H1 (cell line): ENCODE measurements around the gene REC8. TPM values are rescaled to one million over a fixed set of nuclear protein-coding genes. Genes with fewer than 3 reads are reported as not detected.

Experiments
- CTCF ChIA-PET: fragments of 300-600 bp; sonication (Branson Sonifier 250); formaldehyde crosslinking; loops from one replicate; lab custom pipeline; 2021; ENCODE audit not compliant: partially characterized antibody; lab: Charles Lee
- POLR2A ChIA-PET: fragments of 300-600 bp; sonication (Branson Sonifier 250); formaldehyde crosslinking; loops from one replicate; lab custom pipeline; 2021; ENCODE audit warnings: inconsistent platforms; ENCODE audit not compliant: partially characterized antibody; lab: Charles Lee
- DNase-seq, 2 experiments: peaks; one replicate each; pipeline versions ENCODE4 v3.0.0 to v3.0.0-alpha.2; 2010 to 2022; ENCODE audit warnings: low spot score in 2 of 2, low read depth in 1 of 2, mixed read lengths in 1 of 2
- FAIRE-seq: peaks from 2 replicates; lab custom pipeline; 2011; peaks lifted over from hg19 to GRCh38; lab: Jason Lieb, UNC
- H2AFZ ChIP-seq: 2 replicates; pipeline ENCODE4 v1.8.1; 2012; ENCODE audit warnings: low read length, inconsistent platforms
- H2AK5ac ChIP-seq: 2 replicates; pipeline ENCODE4 v1.6.1; 2013; ENCODE audit warnings: low read depth, low read length
- H2BK120ac ChIP-seq: replicated peaks from 2 replicates; pipeline ENCODE3; 2013; ENCODE audit warnings: low read depth, low read length, inconsistent platforms
- H2BK12ac ChIP-seq: 2 replicates; pipeline ENCODE4 v1.6.1; 2013; ENCODE audit warnings: low read depth, low read length
- H2BK15ac ChIP-seq: 2 replicates; pipeline ENCODE4 v1.6.1; 2013; ENCODE audit warnings: low read length
- H2BK20ac ChIP-seq: 2 replicates; pipeline ENCODE4 v1.6.1; 2013; ENCODE audit warnings: low read length
- H2BK5ac ChIP-seq: 2 replicates; pipeline ENCODE4 v1.6.1; 2013; ENCODE audit warnings: low read depth, low read length
- H3K14ac ChIP-seq: 2 replicates; pipeline ENCODE4 v1.6.1; 2013; ENCODE audit warnings: inconsistent platforms; ENCODE audit not compliant: insufficient read length
- H3K18ac ChIP-seq: 2 replicates; pipeline ENCODE4 v1.6.1; 2013; ENCODE audit warnings: low read length; ENCODE audit errors: extremely low read depth
- H3K23ac ChIP-seq: 2 replicates; pipeline ENCODE4 v1.6.1; 2013; ENCODE audit warnings: inconsistent platforms; ENCODE audit not compliant: insufficient read length
- H3K23me2 ChIP-seq: 2 replicates; pipeline ENCODE4 v1.6.1; 2013; ENCODE audit warnings: low read depth, low read length
- H3K27ac ChIP-seq: 2 replicates; pipeline ENCODE4 v1.6.1; 2011; ENCODE audit warnings: low read depth, low read length, inconsistent platforms
- H3K27me3 ChIP-seq, 4 experiments: replicated peaks in 1 of 4; 1 replicate in 1 of 4; 2 replicates in 3 of 4; pipeline versions ENCODE4 v1.6.1 to v1.8.1; 2011 to 2013; ENCODE audit warnings: low read length in 3 of 4, mild to moderate bottlenecking in 3 of 4, inconsistent platforms in 2 of 4, mixed read lengths in 2 of 4, moderate library complexity in 1 of 4; ENCODE audit not compliant: control insufficient read depth in 3 of 4, insufficient read depth in 3 of 4; ENCODE audit errors: extremely low read depth in 1 of 4
- H3K36me3 ChIP-seq, 4 experiments: 2 replicates each; pipeline versions ENCODE4 v1.6.1 to v1.8.1; 2011 to 2013; ENCODE audit warnings: mild to moderate bottlenecking in 4 of 4, low read length in 3 of 4, moderate library complexity in 2 of 4, control low read depth in 1 of 4, inconsistent platforms in 1 of 4; ENCODE audit not compliant: insufficient read depth in 4 of 4, control insufficient read depth in 2 of 4
- H3K4ac ChIP-seq: replicated peaks from 2 replicates; pipeline ENCODE3; 2013; ENCODE audit warnings: low read length, low read depth, mixed read lengths, inconsistent platforms; ENCODE audit not compliant: insufficient read length
- H3K4me1 ChIP-seq, 4 experiments: replicated peaks in 1 of 4; 1 replicate in 1 of 4; 2 replicates in 3 of 4; pipeline versions ENCODE4 v1.6.1 to v1.8.1; 2011 to 2013; ENCODE audit warnings: low read length in 3 of 4, inconsistent platforms in 2 of 4, mixed read lengths in 1 of 4; ENCODE audit not compliant: insufficient read depth in 4 of 4, control insufficient read depth in 3 of 4
- H3K4me2 ChIP-seq, 2 experiments: 2 replicates each; pipeline versions ENCODE4 v1.6.1 to v1.8.1; 2011 to 2013; ENCODE audit warnings: low read depth in 2 of 2, low read length in 2 of 2, control low read depth in 1 of 2, inconsistent platforms in 1 of 2, mild to moderate bottlenecking in 1 of 2; ENCODE audit not compliant: insufficient read depth in 1 of 2
- H3K4me3 ChIP-seq, 4 experiments: fragments of 200-600, 300-600 bp in 1 of 4; sonication (generic), shearing (Covaris generic), sonication (Bioruptor Twin) in 1 of 4; 2 replicates each; pipeline versions ENCODE4 v1.5.1 to v1.8.1; 2011 to 2016; ENCODE audit warnings: low read length in 4 of 4, low read depth in 3 of 4, control low read depth in 2 of 4, inconsistent platforms in 2 of 4, mild to moderate bottlenecking in 2 of 4, mixed read lengths in 1 of 4, moderate library complexity in 1 of 4; ENCODE audit not compliant: insufficient read depth in 2 of 4; ENCODE audit errors: extremely low read depth in 1 of 4
- H3K56ac ChIP-seq: replicated peaks from 2 replicates; pipeline ENCODE3; 2013; ENCODE audit warnings: low read depth, mild to moderate bottlenecking, mixed read lengths, low read length, inconsistent platforms; ENCODE audit not compliant: insufficient read length
- H3K79me1 ChIP-seq: 2 replicates; pipeline ENCODE4 v1.6.1; 2013; ENCODE audit warnings: low read depth, low read length, control low read depth
- H3K79me2 ChIP-seq, 2 experiments: 2 replicates each; pipeline versions ENCODE4 v1.6.1 to v1.8.1; 2012 to 2013; ENCODE audit warnings: low read length in 2 of 2, mild to moderate bottlenecking in 2 of 2, inconsistent platforms in 1 of 2; ENCODE audit not compliant: insufficient read depth in 2 of 2, control insufficient read depth in 1 of 2
- H3K9ac ChIP-seq, 4 experiments: replicated peaks in 1 of 4; 1 replicate in 1 of 4; 2 replicates in 3 of 4; pipeline versions ENCODE4 v1.6.1 to v1.8.1; 2011 to 2013; ENCODE audit warnings: low read depth in 3 of 4, low read length in 3 of 4, control low read depth in 2 of 4, mild to moderate bottlenecking in 2 of 4, moderate library complexity in 2 of 4, inconsistent platforms in 1 of 4; ENCODE audit errors: extremely low read depth in 1 of 4
- H3K9me3 ChIP-seq, 2 experiments: 2 replicates each; pipeline versions ENCODE4 v1.6.1 to v1.8.1; 2012 to 2013; ENCODE audit warnings: mild to moderate bottlenecking in 2 of 2, moderate library complexity in 2 of 2, control low read depth in 1 of 2, inconsistent platforms in 1 of 2, low read depth in 1 of 2, low read length in 1 of 2, mixed read lengths in 1 of 2; ENCODE audit not compliant: insufficient read depth in 2 of 2
- H4K20me1 ChIP-seq, 2 experiments: replicated peaks in 1 of 2; 2 replicates each; pipeline versions ENCODE3 to v1.8.1; 2011 to 2013; ENCODE audit warnings: inconsistent platforms in 2 of 2, low read length in 2 of 2, mild to moderate bottlenecking in 1 of 2; ENCODE audit not compliant: insufficient read depth in 2 of 2, control insufficient read depth in 1 of 2
- H4K5ac ChIP-seq: 2 replicates; pipeline ENCODE4 v1.6.1; 2013; ENCODE audit warnings: low read length, low read depth, mixed read lengths, inconsistent platforms; ENCODE audit not compliant: insufficient read length
- H4K8ac ChIP-seq: 2 replicates; pipeline ENCODE4 v1.8.0; 2013; ENCODE audit warnings: mild to moderate bottlenecking, moderate library complexity, low read length, inconsistent platforms; ENCODE audit not compliant: insufficient read depth; ENCODE audit errors: extremely low read depth
- H4K91ac ChIP-seq: replicated peaks from 2 replicates; pipeline ENCODE3; 2013; ENCODE audit warnings: low read length, mixed read lengths, inconsistent platforms; ENCODE audit not compliant: insufficient read length
- ASH2L ChIP-seq: fragments of 200-600, 300-600 bp; sonication (generic); IDR thresholded peaks from one replicate; pipeline ENCODE4 v1.7.1; 2017; ENCODE audit warnings: low read length
- CBX5 ChIP-seq: fragments of 300-800, 300-1000 bp; sonication (generic); IDR thresholded peaks from 2 replicates; pipeline ENCODE4 v1.7.1; 2016; ENCODE audit warnings: antibody characterized with exemption, low read length, low read depth
- CHD1 ChIP-seq: IDR thresholded peaks from 2 replicates; pipeline ENCODE4 v1.6.1; 2012; ENCODE audit warnings: low read depth, low read length, improper control_type of control experiment
- EP300 ChIP-seq, 2 experiments: IDR thresholded peaks; 1 replicate in 1 of 2; 2 replicates in 1 of 2; pipeline ENCODE4 v1.6.1; 2011 to 2012; ENCODE audit warnings: low read depth in 2 of 2, low read length in 2 of 2, mild to moderate bottlenecking in 2 of 2, borderline replicate concordance in 1 of 2, inconsistent platforms in 1 of 2, moderate library complexity in 1 of 2
- KDM5A ChIP-seq: fragments of 200-600 bp; IDR thresholded peaks from 2 replicates; pipeline ENCODE4 v1.7.1; 2012; ENCODE audit warnings: mild to moderate bottlenecking, low read length, inconsistent platforms, mixed read lengths
- SP1 ChIP-seq: IDR thresholded peaks from 2 replicates; pipeline ENCODE4 v1.6.1; 2011; ENCODE audit warnings: low read depth, low read length
- TEAD4 ChIP-seq: IDR thresholded peaks from 2 replicates; pipeline ENCODE4 v1.6.1; 2012; ENCODE audit warnings: low read depth, low read length, inconsistent platforms, mixed read lengths
- USF2 ChIP-seq: IDR thresholded peaks from 2 replicates; pipeline ENCODE4 v1.6.1; 2011; ENCODE audit warnings: low read length, improper control_type of control experiment
- WGBS, 2 experiments: shearing (Covaris generic) in 1 of 2; methylation state at CpG; one replicate each; pipeline versions ENCODE4 v1.1.6 to v1.1.7; 2013 to 2015; ENCODE audit warnings: low lambda C conversion rate in 2 of 2, mixed read lengths in 2 of 2, inconsistent platforms in 1 of 2, low coverage in 1 of 2, missing lambda C conversion rate in 1 of 2; ENCODE audit not compliant: insufficient replicate concordance in 2 of 2, insufficient coverage in 1 of 2, insufficient read length in 1 of 2; ENCODE audit errors: extremely low coverage in 1 of 2, missing lambda C conversion rate in 1 of 2; 5-methylcytosine and 5-hydroxymethylcytosine counted together
- polyA plus RNA-seq, 7 experiments: library from polyadenylated mRNA; depleted of rRNA in 3 of 7; stranded (reverse) in 5 of 7; unstranded in 2 of 7; fragments of >200 nt in 5 of 7; fragments of 200-250 nt in 2 of 7; gene quantifications; 1 replicate in 5 of 7; 2 replicates in 1 of 7; 4 replicates in 1 of 7; pipeline versions ENCODE4 v1.2.1 to v1.2.3, GENCODE V29; 2011 to 2013; ENCODE audit warnings: missing spikeins in 2 of 7, mixed read lengths in 2 of 7
- total RNA-seq: library from RNA; stranded (reverse); fragmentation: NEBNext Ultra II Directional; extraction: Animal tissue kit (Norgen Biotek cat#: 25700); gene quantifications from 2 replicates; pipeline ENCODE4 v1.2.1, GENCODE V29; 2021

Gene REC8
- total and polyA plus RNA-seq, 2 of the 8 experiments (the other 6 are each of a cell fraction or from before 2014, with no cell fraction given) = 9.8 to 28.5 TPM

GRCh38 chr14:24139272-24139934, 32.5 kb upstream of the REC8 start:
- ChIA-PET CTCF (interaction anchor here (0.6 to 3.1 kb wide), 7 partner anchors 12 to 82 kb away, joined by 3 to 18 read pairs (median 3); partner anchors contain the start of genes DCAF11, IRF9 and NRL), POLR2A (interaction anchor here (0.9 to 10.5 kb wide), 11 partner anchors 8 to 81 kb away, joined by 3 to 118 read pairs (median 4); partner anchors contain the start of genes DCAF11, IRF9, NRL and PSME2)
- DNase-seq = no peak
- Histone ChIP-seq H3K9me3 (no peaks in the 10 kb centered on the region), H3K23me2 (peaks cover 8% of the 10 kb centered on the region; the same call in 1 of the 2 replicates), H4K5ac (no peak overlapping the region), H3K36me3 (peaks cover 8 to 33% (median 16%) of the 10 kb centered on the region in 4 experiments; a peak in 6 of 8 replicates), H2BK12ac (no peak overlapping the region), H3K14ac (no peak overlapping the region), H2BK5ac (no peak overlapping the region), H2AK5ac (no peak overlapping the region), H3K23ac (no peak overlapping the region), H3K4ac (no peak overlapping the region), H3K9ac (no peak overlapping the region; a peak in 1 of 7 replicates), H3K79me2 (peaks cover 0 to 12% of the 10 kb centered on the region in 2 experiments; a peak in 2 of 4 replicates), H4K91ac (no peak overlapping the region), H2AFZ (no peak overlapping the region), H2BK20ac (no peak overlapping the region), H3K27me3 (no peaks in the 10 kb centered on the region), H3K4me1 (peaks cover 0 to 10% (median 7%) of the 10 kb centered on the region in 4 experiments; a peak in 5 of 7 replicates), H4K20me1 (peaks cover 0 to 1% of the 10 kb centered on the region in 2 experiments), H3K79me1 (peaks cover 4% of the 10 kb centered on the region; the same call in 1 of the 2 replicates), H4K8ac (no peak overlapping the region), H3K56ac (no peak overlapping the region), H3K27ac (no peak overlapping the region), H3K4me3 (peak overlapping the region in 3 of 4 experiments; percentile 10 to 99 (median 79); a peak in 5 of 8 replicates), H2BK120ac (no peak overlapping the region), H2BK15ac (no peak overlapping the region), H3K18ac (no peak overlapping the region), H3K4me2 (peak overlapping the region; percentile 53 to 55)
- WGBS, 2 experiments = 91% methylated on average over 9 of the region's 9 CpGs; no CpG with 5 or more reads in 1 of the 2 experiments
- no peak for FAIRE-seq
- TF ChIP-seq EP300 (IDR thresholded peaks at IDR 0.05; ENCODE audit: borderline replicate concordance in 1 of 2, low read depth in 2 of 2, low read length in 2 of 2) = no peak
- TF ChIP-seq ASH2L = no peak
- TF ChIP-seq USF2 = no peak
- no peak for TF ChIP-seq CBX5
- TF ChIP-seq CHD1 = no peak
- TF ChIP-seq TEAD4 = no peak
- no peak for TF ChIP-seq KDM5A
- no peak for TF ChIP-seq SP1
